HFF-Myc (cell line): ENCODE data around the gene ELMO2.

Source experiments
- DNase-seq: peaks from one replicate; pipeline ENCODE4 v3.0.0-alpha.2; 2011; ENCODE audit warnings: low read depth; ENCODE audit errors: extremely low read depth
- H3K4me3 ChIP-seq: replicated peaks from 2 replicates; pipeline ENCODE4 v1.5.1; 2011; ENCODE audit warnings: low read depth, mild to moderate bottlenecking, control low read depth, low read length
- CTCF ChIP-seq: IDR thresholded peaks from 2 replicates; pipeline ENCODE4 v1.5.1; 2012; ENCODE audit warnings: mild to moderate bottlenecking, low read depth, low read length, control low read depth; ENCODE audit errors: missing control alignments

Gene ELMO2

DNA sequence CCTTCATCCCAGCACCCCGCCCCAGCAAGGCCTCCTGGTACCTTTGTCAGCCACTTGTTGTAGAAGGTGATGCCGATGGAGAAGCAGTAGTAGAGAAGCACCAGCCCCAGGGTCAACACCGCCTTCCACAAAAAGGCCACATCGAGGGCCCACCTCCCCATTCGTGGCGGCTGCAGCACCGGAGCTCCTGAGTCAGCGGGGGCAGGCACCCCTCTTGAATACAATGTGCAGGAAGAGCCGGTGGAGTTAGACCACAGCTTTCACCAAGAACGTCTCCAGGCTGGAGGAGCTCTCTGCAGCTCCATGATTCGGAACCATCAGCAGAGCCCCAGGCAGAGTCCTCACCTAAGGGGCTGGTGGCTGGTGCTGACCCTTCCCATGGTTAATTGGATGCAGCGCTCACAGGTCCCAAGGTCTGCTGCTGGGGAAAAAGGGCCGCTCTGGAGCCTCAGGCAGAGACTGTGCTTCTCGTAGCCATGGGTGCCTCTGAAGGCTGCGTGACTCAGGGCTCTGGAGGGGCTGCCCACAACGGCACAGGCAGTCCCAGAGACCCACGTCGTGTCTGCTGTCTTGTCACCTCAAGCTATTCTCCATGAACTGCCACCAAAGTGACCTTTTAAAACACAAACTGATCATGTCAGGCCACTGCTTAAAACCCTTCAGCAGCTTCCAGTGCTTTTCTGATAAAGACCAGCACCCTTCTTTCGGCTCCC, 47.9 kb downstream of the ELMO2 start:
- no peak for DNase-seq
- no peak overlapping the region for H3K4me3 ChIP-seq
- no peak for TF ChIP-seq CTCF

- DNase-seq: no peak
- no peak for TF ChIP-seq CTCF
- no peak overlapping the region for H3K4me3 ChIP-seq
Measured at GRCh38 chr20:46357030-46357514, 49.3 kb downstream of the ELMO2 start.

GRCh38 chr20:46356195-46357029, 50.0 kb downstream of the ELMO2 start:
- DNase-seq: no peak
- no peak overlapping the region for H3K4me3 ChIP-seq
- TF ChIP-seq CTCF: no peak

GRCh38 chr20:46355778-46356177, 50.6 kb downstream of the ELMO2 start:
- DNase-seq: no peak
- no peak for TF ChIP-seq CTCF
- H3K4me3 ChIP-seq: no peak overlapping the region

- H3K4me3 ChIP-seq: no peak overlapping the region
- TF ChIP-seq CTCF: no peak
- DNase-seq: no peak
Measured at GRCh38 chr20:46354920-46355654, 51.3 kb downstream of the ELMO2 start.

DNA sequence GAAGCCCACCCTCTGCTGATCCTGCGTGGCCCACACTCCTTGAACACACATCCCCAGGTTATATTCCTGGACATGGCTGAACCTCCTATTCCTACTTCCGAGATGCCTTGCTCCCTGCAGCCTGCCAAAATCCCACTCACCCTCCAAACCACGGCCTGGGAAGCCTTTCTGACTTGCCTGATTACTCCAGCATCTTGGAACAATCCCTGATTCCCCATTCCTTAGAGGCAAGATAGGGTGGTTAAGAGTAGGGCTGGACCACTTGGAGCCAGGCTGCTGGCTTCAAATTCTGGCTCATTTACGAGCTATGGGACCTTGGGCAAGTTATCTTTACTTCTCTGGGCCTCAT, 52.2 kb downstream of the ELMO2 start:
- no peak overlapping the region for H3K4me3 ChIP-seq
- DNase-seq: no peak
- TF ChIP-seq CTCF: no peak
